A673 (cell line): ENCODE measurements around the gene TAGLN2.

Experiments used
- CTCF ChIP-seq: fragments of 300-800, 200-600 bp; sonication (generic); conservative IDR thresholded peaks from 2 replicates; pipeline ENCODE4 v1.5.1; 2017; ENCODE audit warnings: low read depth, mild to moderate bottlenecking, antibody characterized with exemption, low read length, moderate library complexity, mixed read lengths
- EZH2 ChIP-seq: fragments of 200-600 bp; sonication (generic); IDR thresholded peaks from 2 replicates; pipeline ENCODE4 v1.6.1; 2017; ENCODE audit warnings: borderline replicate concordance, low read depth, mild to moderate bottlenecking, mixed read lengths, antibody characterized with exemption, low read length; ENCODE audit not compliant: poor library complexity, severe bottlenecking

GRCh38 chr1:159882527-159882862, 42.8 kb downstream of the TAGLN2 start:
- no peak for TF ChIP-seq CTCF
- TF ChIP-seq EZH2 = no peak
